ENCODE results near the gene RALB.
"Not testable (repeated sequence)": the region's sequence is repeated elsewhere in the genome, so short reads cannot be mapped to it uniquely, and the experiment has no call there.

The RALB gene

GRCh38 chr2:120224735-120225548 is 27.7 kb upstream of the RALB start:
- no peak for DNase-seq (ENCODE audit: low read depth)

- no peak for DNase-seq (ENCODE audit: low read depth)
These were observed 27.0 kb upstream of the RALB start for GRCh38 chr2:120225549-120226065.

- DNase-seq (ENCODE audit: low read depth) = no peak
These were observed 26.3 kb upstream of the RALB start for GRCh38 chr2:120226316-120226715.

GRCh38 chr2:120227111-120227991 is 25.3 kb upstream of the RALB start:
- DNase-seq (ENCODE audit: low read depth) = no peak

- no peak for DNase-seq (ENCODE audit: low read depth)
These were observed 24.1 kb upstream of the RALB start for GRCh38 chr2:120228503-120228902.

GRCh38 chr2:120229341-120229740 is 23.3 kb upstream of the RALB start:
- no peak for DNase-seq (ENCODE audit: low read depth)

- no peak for DNase-seq (ENCODE audit: low read depth)
These were observed 21.9 kb upstream of the RALB start for GRCh38 chr2:120230515-120231471.

- no peak for DNase-seq (ENCODE audit: low read depth)
These were observed 21.1 kb upstream of the RALB start for GRCh38 chr2:120231564-120231973.

- DNase-seq (ENCODE audit: low read depth) = no peak
These were observed 20.5 kb upstream of the RALB start for GRCh38 chr2:120231974-120232635.

GRCh38 chr2:120233292-120233691 is 19.4 kb upstream of the RALB start:
- no peak for DNase-seq (ENCODE audit: low read depth)

GRCh38 chr2:120235158-120235557 is 17.5 kb upstream of the RALB start:
- DNase-seq (ENCODE audit: low read depth) = not testable (repeated sequence)

GRCh38 chr2:120235681-120236080 is 17.0 kb upstream of the RALB start:
- DNase-seq (ENCODE audit: low read depth) = no peak

- DNase-seq (ENCODE audit: low read depth) = no peak
These were observed 16.3 kb upstream of the RALB start for GRCh38 chr2:120236316-120236715.

- DNase-seq (ENCODE audit: low read depth) = no peak
These were observed 15.9 kb upstream of the RALB start for GRCh38 chr2:120236791-120237190.

GRCh38 chr2:120237491-120237902 is 15.2 kb upstream of the RALB start:
- peak; percentile 74 for DNase-seq (ENCODE audit: low read depth)

- DNase-seq (ENCODE audit: low read depth) = peak; percentile 85
These were observed 13.7 kb upstream of the RALB start for GRCh38 chr2:120238728-120239487.

GRCh38 chr2:120239488-120240287 is 13.0 kb upstream of the RALB start:
- no peak for DNase-seq (ENCODE audit: low read depth)

- DNase-seq (ENCODE audit: low read depth) = no peak
These were observed 11.7 kb upstream of the RALB start for GRCh38 chr2:120240901-120241429.

GRCh38 chr2:120241684-120242083 is 11.0 kb upstream of the RALB start:
- no peak for DNase-seq (ENCODE audit: low read depth)

All from HS-27A (cell line).